Right lobe of liver (tissue), 6 donors: ENCODE data around the gene UQCRHL. TPM values are rescaled to one million over a fixed set of nuclear protein-coding genes. Genes with fewer than 3 reads are reported as not detected.
A peak's percentile ranks its signal among the peaks of the same experiment; 100 is the strongest.

Experiments used
- ATAC-seq, 4 donors: fragments of 200-7000 bp; cut with Tn5 transposase; one replicate each; pipeline ENCODE4 v1.9.1; 2020; ENCODE audit warnings: mild to moderate bottlenecking in 4 of 4, moderate library complexity in 4 of 4
- DNase-seq, 3 donors: peaks; one replicate each; pipeline ENCODE4 v3.0.0-alpha.2; 2020
- H3K27ac ChIP-seq, 3 donors: fragments of 200-600 bp; one replicate each; pipeline ENCODE4 v1.8.0; 2022
- H3K27me3 ChIP-seq, 2 donors: fragments of 200-600 bp; one replicate each; pipeline ENCODE4 v1.8.0; 2022
- H3K36me3 ChIP-seq, 4 donors: fragments of 200-600 bp; sonication (generic) in 1 of 4; one replicate each; pipeline versions ENCODE4 v1.5.1 to v1.8.0; 2017 to 2022; ENCODE audit warnings: control low read depth in 1 of 4
- H3K4me1 ChIP-seq, 4 donors: fragments of 200-600 bp; sonication (generic) in 1 of 4; one replicate each; pipeline versions ENCODE4 v1.5.1 to v1.8.0; 2017 to 2022; ENCODE audit warnings: control low read depth in 1 of 4
- H3K4me3 ChIP-seq, 3 donors: fragments of 200-600 bp; one replicate each; pipeline ENCODE4 v1.8.0; 2022
- H3K9me3 ChIP-seq, 4 donors: fragments of 200-600 bp; sonication (generic) in 1 of 4; one replicate each; pipeline versions ENCODE4 v1.5.1 to v1.8.0; 2017 to 2022; ENCODE audit warnings: control low read depth in 1 of 4
- POLR2A ChIP-seq: fragments of 450-650 bp; IDR thresholded peaks from one replicate; pipeline ENCODE4 v1.6.1; 2017; ENCODE audit warnings: antibody characterized with exemption, mild to moderate bottlenecking
- WGBS: methylation state at CpG from one replicate; pipeline ENCODE4 v1.1.6; 2018; ENCODE audit warnings: low coverage, low lambda C conversion rate; ENCODE audit not compliant: insufficient coverage; ENCODE audit errors: missing lambda C conversion rate; 5-methylcytosine and 5-hydroxymethylcytosine counted together
- intact Hi-C, 2 donors: fragments of 100-400 bp; cut with DNase I; formaldehyde crosslinking; loops; one replicate each; pipeline versions ENCODE4 v1.11.2 to v1.14.1; 2022
- total RNA-seq, 6 experiments: library from RNA; depleted of rRNA in 2 of 6; stranded (reverse); fragments of >200 nt in 2 of 6; fragmentation: NEBNext Ultra II Directional in 3 of 6; extraction: Animal tissue kit (Norgen Biotek cat#: 25700) in 3 of 6; gene quantifications; one replicate each; pipeline versions ENCODE4 v1.1.0 to v1.2.4, GENCODE V29; 2016 to 2023
- TF ChIP-seq, protein P1 (sequence below), 4 donors: fragments of 200-600 bp in 3 of 4; fragments of 450-650 bp in 1 of 4; IDR thresholded peaks; one replicate each; pipeline versions ENCODE4 v1.5.1 to v1.8.0; 2016 to 2022; ENCODE audit warnings: antibody characterized with exemption in 4 of 4, mild to moderate bottlenecking in 2 of 4
- donor health status: DM: no; HTN: yes; CAD: no.
- donor health status: DM: no; HTN: no; CAD: no.
- donor health status: DM: no; HTN: no; CAD: no.
- donor health status: DM: no; HTN: yes; CAD: no.
- donor health status: DM: no; HTN: yes; CAD: no.

UQCRHL gene
- total RNA-seq, 6 experiments from 2014 or later: 0.42 to 1.1 (median 0.51) TPM

DNA sequence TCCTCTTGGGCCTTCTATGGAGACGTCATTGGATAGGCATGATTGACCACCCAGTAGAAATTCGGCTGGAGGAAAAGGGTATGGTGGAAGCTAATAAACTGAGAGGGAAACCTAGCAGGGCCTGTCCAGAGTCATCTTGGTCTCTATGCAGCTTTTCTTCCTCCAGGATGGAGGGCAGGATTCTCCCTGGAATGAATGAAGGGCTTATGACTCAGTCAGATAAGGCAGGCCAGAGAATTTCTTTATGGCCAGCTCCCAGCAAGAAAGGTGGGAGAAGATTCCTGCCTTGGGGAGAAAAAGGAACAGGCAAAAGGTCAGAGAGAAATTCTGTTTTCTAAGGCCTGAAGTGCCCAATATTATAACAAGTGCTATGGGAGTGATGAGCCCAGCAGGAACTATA lies 31.7 kb downstream of the UQCRHL start:
- peaks cover 0 to 3% (median 0%) of the 10 kb centered on the region in 4 donors for H3K36me3 ChIP-seq

DNA sequence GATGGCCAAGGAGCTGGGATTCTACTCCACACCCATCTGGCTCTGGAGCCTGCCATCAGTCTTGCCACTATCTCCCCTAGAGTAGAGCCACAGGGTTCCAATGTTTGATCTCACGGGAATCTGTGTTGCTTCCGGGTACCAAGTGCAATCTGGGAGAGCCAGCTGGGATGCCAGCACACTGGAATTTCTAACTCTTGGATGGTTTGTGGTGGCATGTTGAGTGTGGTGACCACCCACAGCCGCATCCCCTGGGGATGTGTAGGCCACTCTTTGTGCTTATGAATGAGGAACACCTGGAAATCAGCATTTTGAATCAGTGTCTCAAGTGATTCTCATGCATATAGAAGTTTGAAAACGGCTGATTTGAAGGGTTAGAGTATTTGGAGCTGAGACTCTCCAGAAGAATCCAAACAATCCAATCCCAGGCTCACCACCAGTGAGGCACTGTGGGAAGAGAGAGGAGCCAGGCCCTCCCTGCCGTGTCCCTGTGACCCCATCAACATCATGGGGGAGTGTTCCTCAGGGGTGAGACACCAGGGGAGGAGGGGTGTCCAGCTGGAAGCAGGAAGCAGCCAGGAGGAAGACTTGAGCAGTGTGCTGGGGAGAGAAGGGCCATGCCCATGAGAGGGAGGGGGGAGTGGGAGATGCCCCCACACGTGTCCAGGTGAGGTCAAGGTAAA lies 35.5 kb downstream of the UQCRHL start:
- WGBS: 81% methylated on average over 3 of the region's 6 CpGs
- Histone ChIP-seq H3K4me1 (no peaks in the 10 kb centered on the region), H3K4me3 (no peak overlapping the region), H3K9me3 (no peaks in the 10 kb centered on the region), H3K36me3 (peaks cover 0 to 3% (median 0%) of the 10 kb centered on the region in 4 donors), H3K27me3 (no peaks in the 10 kb centered on the region), H3K27ac (no peak overlapping the region)
- intact Hi-C loops: no loop called here
- no peak for ATAC-seq
- DNase-seq: no peak
- no peak for TF ChIP-seq POLR2A
- TF ChIP-seq, protein P1, sequence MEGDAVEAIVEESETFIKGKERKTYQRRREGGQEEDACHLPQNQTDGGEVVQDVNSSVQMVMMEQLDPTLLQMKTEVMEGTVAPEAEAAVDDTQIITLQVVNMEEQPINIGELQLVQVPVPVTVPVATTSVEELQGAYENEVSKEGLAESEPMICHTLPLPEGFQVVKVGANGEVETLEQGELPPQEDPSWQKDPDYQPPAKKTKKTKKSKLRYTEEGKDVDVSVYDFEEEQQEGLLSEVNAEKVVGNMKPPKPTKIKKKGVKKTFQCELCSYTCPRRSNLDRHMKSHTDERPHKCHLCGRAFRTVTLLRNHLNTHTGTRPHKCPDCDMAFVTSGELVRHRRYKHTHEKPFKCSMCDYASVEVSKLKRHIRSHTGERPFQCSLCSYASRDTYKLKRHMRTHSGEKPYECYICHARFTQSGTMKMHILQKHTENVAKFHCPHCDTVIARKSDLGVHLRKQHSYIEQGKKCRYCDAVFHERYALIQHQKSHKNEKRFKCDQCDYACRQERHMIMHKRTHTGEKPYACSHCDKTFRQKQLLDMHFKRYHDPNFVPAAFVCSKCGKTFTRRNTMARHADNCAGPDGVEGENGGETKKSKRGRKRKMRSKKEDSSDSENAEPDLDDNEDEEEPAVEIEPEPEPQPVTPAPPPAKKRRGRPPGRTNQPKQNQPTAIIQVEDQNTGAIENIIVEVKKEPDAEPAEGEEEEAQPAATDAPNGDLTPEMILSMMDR (IDR thresholded peaks at IDR 0.05): no peak

More for the DNA sequence above, 31.7 kb downstream of the UQCRHL start:
- Histone ChIP-seq H3K9me3 (no peaks in the 10 kb centered on the region), H3K4me3 (no peak overlapping the region), H3K4me1 (peaks cover 0 to 19% (median 8%) of the 10 kb centered on the region in 4 donors), H3K27ac (no peak overlapping the region), H3K27me3 (no peaks in the 10 kb centered on the region)
- intact Hi-C loops: no loop called here
- WGBS: 86% methylated on average over 2 of the region's 2 CpGs
- DNase-seq (no peak), ATAC-seq (no peak)
- TF ChIP-seq, protein P1 (IDR thresholded peaks at IDR 0.05): no peak
- no peak for TF ChIP-seq POLR2A

DNA sequence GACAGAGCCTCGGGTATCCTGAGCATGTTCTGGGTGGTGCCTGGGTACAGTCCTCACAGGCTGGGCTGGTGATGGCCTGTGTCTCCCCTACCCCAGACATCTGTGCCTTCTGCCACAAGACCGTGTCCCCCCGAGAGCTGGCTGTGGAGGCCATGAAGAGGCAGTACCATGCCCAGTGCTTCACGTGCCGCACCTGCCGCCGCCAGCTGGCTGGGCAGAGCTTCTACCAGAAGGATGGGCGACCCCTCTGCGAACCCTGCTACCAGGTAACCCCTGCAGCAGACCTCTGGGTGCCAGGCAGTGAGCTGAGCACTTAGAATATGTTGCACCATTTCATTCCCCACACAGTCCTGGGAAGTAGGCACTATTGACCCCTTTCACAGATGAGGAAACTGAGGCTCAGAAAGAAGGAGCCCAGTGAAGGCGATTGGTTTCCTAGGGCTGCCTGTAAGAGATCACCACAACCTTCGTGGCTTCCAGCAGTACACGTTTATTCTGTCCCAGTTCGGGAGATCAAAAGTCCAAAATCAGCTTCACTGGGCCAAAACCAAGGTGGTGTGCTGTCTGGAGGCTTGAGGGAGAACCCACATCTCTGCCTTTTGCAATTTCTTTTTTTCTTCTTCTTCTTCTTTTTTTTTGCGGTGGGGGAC lies 37.0 kb downstream of the UQCRHL start:
- whole genome bisulfite sequencing: 64% methylated on average over 8 of the region's 14 CpGs
- intact Hi-C loops: no loop called here
- H3K36me3 ChIP-seq: peaks cover 0 to 3% (median 0%) of the 10 kb centered on the region in 4 donors

DNA sequence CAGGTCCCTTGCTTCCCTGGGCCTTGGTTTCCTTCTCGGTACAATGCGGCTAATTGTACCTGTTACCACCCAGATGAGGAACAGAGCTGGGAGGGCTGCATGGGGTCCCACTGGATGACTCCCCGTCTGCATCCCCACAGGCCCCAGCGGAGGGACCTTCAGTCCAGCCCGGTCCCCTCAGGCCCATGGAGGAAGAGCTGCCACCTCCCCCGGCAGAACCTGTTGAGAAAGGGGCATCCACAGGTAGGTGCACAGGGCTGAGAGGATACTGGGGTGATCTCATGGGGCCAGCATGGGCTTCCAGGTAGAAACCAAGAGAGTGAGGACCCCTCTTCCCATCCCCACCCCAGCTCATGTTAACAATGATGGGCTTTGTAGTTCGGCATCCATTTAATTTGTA lies 39.1 kb downstream of the UQCRHL start:
- Histone ChIP-seq H3K27me3 (no peaks in the 10 kb centered on the region), H3K27ac (no peak overlapping the region), H3K4me1 (no peaks in the 10 kb centered on the region), H3K4me3 (no peak overlapping the region), H3K36me3 (peaks cover 0 to 3% (median 0%) of the 10 kb centered on the region in 4 donors), H3K9me3 (no peaks in the 10 kb centered on the region)
- 70% methylated on average over 1 of the region's 7 CpGs for WGBS
- no peak for ATAC-seq
- TF ChIP-seq, protein P1 (IDR thresholded peaks at IDR 0.05): no peak
- no peak for TF ChIP-seq POLR2A
- intact Hi-C loops: no loop called here
- no peak for DNase-seq

More for the DNA sequence above, 37.0 kb downstream of the UQCRHL start:
- no peaks in the 10 kb centered on the region for H3K4me1 ChIP-seq
- no peaks in the 10 kb centered on the region for H3K27me3 ChIP-seq
- TF ChIP-seq POLR2A: no peak
- TF ChIP-seq, protein P1 (IDR thresholded peaks at IDR 0.05): no peak
- no peaks in the 10 kb centered on the region for H3K9me3 ChIP-seq
- no peak overlapping the region for H3K27ac ChIP-seq
- ATAC-seq: peak in 2 of 4 donors; percentile 36 to 58
- DNase-seq: no peak
- no peak overlapping the region for H3K4me3 ChIP-seq
